IMR-90 (cell line): Measurements from ENCODE around the gene ATP2B1. TPM values are rescaled to one million over a fixed set of nuclear protein-coding genes. Genes with fewer than 3 reads are reported as not detected.
A peak's percentile ranks its signal among the peaks of the same experiment; 100 is the strongest.

Experiments used
- ATAC-seq: fragments of 200-7000 bp; cut with Tn5 transposase; 2 replicates; pipeline ENCODE4 v1.9.1; 2020; ENCODE audit warnings: low read depth, mild to moderate bottlenecking, moderate library complexity
- BruUV-seq: library from RNA; stranded (reverse); fragments of 400-500 nt; replicated peaks from 2 replicates; lab custom pipeline; 2021; lab: Mats Ljungman, UMichigan
- CTCF ChIA-PET: fragments of 300-600 bp; formaldehyde crosslinking; extraction: SDS; loops from one replicate; lab custom pipeline; 2021; ENCODE audit warnings: antibody characterized with exemption; lab: Yijun Ruan, JAX
- POLR2A ChIA-PET: fragments of 300-600 bp; sonication (Branson Sonifier 250); formaldehyde crosslinking; loops from one replicate; lab custom pipeline; 2022; ENCODE audit warnings: antibody characterized with exemption; ENCODE audit not compliant: unreplicated experiment; lab: Charles Lee
- DNase-seq: peaks from one replicate; pipeline ENCODE4 v3.0.0; 2013
- H2AFZ ChIP-seq: replicated peaks from 2 replicates; pipeline ENCODE3; 2013; ENCODE audit warnings: low read length, mild to moderate bottlenecking; ENCODE audit not compliant: poor library complexity
- H2AK5ac ChIP-seq: 2 replicates; pipeline ENCODE4 v1.6.1; 2013; ENCODE audit warnings: low read depth, low read length, inconsistent platforms
- H2AK9ac ChIP-seq: replicated peaks from 2 replicates; pipeline ENCODE3; 2013; ENCODE audit warnings: mild to moderate bottlenecking, low read depth, low read length, moderate library complexity; ENCODE audit not compliant: poor library complexity
- H2BK120ac ChIP-seq: 2 replicates; pipeline ENCODE4 v1.6.1; 2013; ENCODE audit warnings: low read depth, low read length, inconsistent platforms
- H2BK15ac ChIP-seq: 3 replicates; pipeline ENCODE4 v1.6.1; 2013; ENCODE audit warnings: low read depth, low read length, inconsistent platforms
- H2BK20ac ChIP-seq: 2 replicates; pipeline ENCODE4 v1.6.1; 2013; ENCODE audit warnings: low read depth, mild to moderate bottlenecking, inconsistent platforms, low read length, moderate library complexity
- H2BK5ac ChIP-seq: 2 replicates; pipeline ENCODE4 v1.6.1; 2013; ENCODE audit warnings: mild to moderate bottlenecking, low read depth, low read length, inconsistent platforms; ENCODE audit not compliant: poor library complexity, severe bottlenecking
- H3K14ac ChIP-seq: replicated peaks from 2 replicates; pipeline ENCODE4 v1.6.1; 2013; ENCODE audit warnings: low read depth, low read length, inconsistent platforms
- H3K18ac ChIP-seq: 2 replicates; pipeline ENCODE4 v1.6.1; 2013; ENCODE audit warnings: low read depth, low read length, control low read depth
- H3K23ac ChIP-seq: 2 replicates; pipeline ENCODE4 v1.6.1; 2013; ENCODE audit warnings: low read depth, low read length, inconsistent platforms
- H3K27ac ChIP-seq: 2 replicates; pipeline ENCODE4 v1.5.1; 2013; ENCODE audit warnings: mild to moderate bottlenecking, control low read depth, low read length; ENCODE audit not compliant: insufficient read depth
- H3K27me3 ChIP-seq: 2 replicates; pipeline ENCODE4 v1.6.1; 2013; ENCODE audit warnings: low read length; ENCODE audit not compliant: control insufficient read depth, insufficient read depth
- H3K36me3 ChIP-seq: 2 replicates; pipeline ENCODE4 v1.6.1; 2013; ENCODE audit warnings: low read length, mixed read lengths; ENCODE audit not compliant: control insufficient read depth, insufficient read depth
- H3K4ac ChIP-seq: 2 replicates; pipeline ENCODE4 v1.6.1; 2013; ENCODE audit warnings: low read depth, low read length, inconsistent platforms
- H3K4me1 ChIP-seq: 2 replicates; pipeline ENCODE4 v1.6.1; 2013; ENCODE audit warnings: low read length, mixed read lengths; ENCODE audit not compliant: control insufficient read depth, insufficient read depth
- H3K4me2 ChIP-seq: 2 replicates; pipeline ENCODE4 v1.6.1; 2013; ENCODE audit warnings: low read depth, mild to moderate bottlenecking, control low read depth, low read length, moderate library complexity
- H3K4me3 ChIP-seq: 2 replicates; pipeline ENCODE4 v1.5.1; 2013; ENCODE audit warnings: low read depth, mild to moderate bottlenecking, control low read depth, low read length, moderate library complexity; ENCODE audit not compliant: insufficient read depth
- H3K56ac ChIP-seq: 2 replicates; pipeline ENCODE4 v1.6.1; 2013; ENCODE audit warnings: low read length, inconsistent platforms; ENCODE audit not compliant: insufficient read depth; ENCODE audit errors: extremely low read depth
- H3K79me1 ChIP-seq, 2 experiments: 2 replicates each; pipeline ENCODE4 v1.6.1; 2013; ENCODE audit warnings: low read length in 2 of 2, inconsistent platforms in 1 of 2, low read depth in 1 of 2
- H3K9ac ChIP-seq: 2 replicates; pipeline ENCODE4 v1.6.1; 2013; ENCODE audit warnings: low read depth, low read length, control low read depth
- H3K9me1 ChIP-seq: 2 replicates; pipeline ENCODE4 v1.6.1; 2013; ENCODE audit warnings: low read length, inconsistent platforms; ENCODE audit not compliant: insufficient read depth
- H3K9me3 ChIP-seq: 2 replicates; pipeline ENCODE4 v1.6.1; 2013; ENCODE audit warnings: low read length; ENCODE audit not compliant: control insufficient read depth, insufficient read depth
- H4K20me1 ChIP-seq: 2 replicates; pipeline ENCODE4 v1.6.1; 2013; ENCODE audit warnings: low read length, inconsistent platforms; ENCODE audit not compliant: insufficient read depth
- H4K5ac ChIP-seq: 2 replicates; pipeline ENCODE4 v1.6.1; 2013; ENCODE audit warnings: mild to moderate bottlenecking, low read depth, low read length, control low read depth
- H4K8ac ChIP-seq, 2 experiments: 2 replicates each; pipeline ENCODE4 v1.6.1; 2013; ENCODE audit warnings: low read depth in 2 of 2, low read length in 2 of 2, control low read depth in 1 of 2, inconsistent platforms in 1 of 2
- H4K91ac ChIP-seq: 2 replicates; pipeline ENCODE4 v1.6.1; 2013; ENCODE audit warnings: low read depth, low read length, inconsistent platforms; ENCODE audit not compliant: insufficient read depth
- BHLHE40 ChIP-seq: fragments of 150-350 bp; IDR thresholded peaks from 2 replicates; pipeline ENCODE4 v1.6.1; 2016; ENCODE audit warnings: mild to moderate bottlenecking, low read depth, low read length
- CEBPB ChIP-seq: IDR thresholded peaks from 2 replicates; pipeline ENCODE4 v1.6.1; 2012; ENCODE audit warnings: low read depth, low read length, improper control_type of control experiment
- CTCF ChIP-seq: conservative IDR thresholded peaks from 2 replicates; pipeline ENCODE4 v1.5.1; 2012; ENCODE audit warnings: mild to moderate bottlenecking, low read depth, low read length, improper control_type of control experiment
- MAFK ChIP-seq: IDR thresholded peaks from 2 replicates; pipeline ENCODE4 v1.6.1; 2012; ENCODE audit warnings: low read depth, low read length, improper control_type of control experiment
- MAZ ChIP-seq: IDR thresholded peaks from 2 replicates; pipeline ENCODE4 v1.6.1; 2012; ENCODE audit warnings: low read depth, mild to moderate bottlenecking, low read length, improper control_type of control experiment, moderate library complexity, borderline replicate concordance
- MXI1 ChIP-seq: IDR thresholded peaks from 2 replicates; pipeline ENCODE4 v1.6.1; 2012; ENCODE audit warnings: low read depth, mild to moderate bottlenecking, low read length, moderate library complexity, borderline replicate concordance
- POLR2A ChIP-seq: IDR thresholded peaks from 2 replicates; pipeline ENCODE4 v1.6.1; 2012; ENCODE audit warnings: mild to moderate bottlenecking, low read depth, low read length
- RCOR1 ChIP-seq: IDR thresholded peaks from 2 replicates; pipeline ENCODE4 v1.6.1; 2012; ENCODE audit warnings: mild to moderate bottlenecking, low read length, improper control_type of control experiment; ENCODE audit not compliant: insufficient replicate concordance
- SMC3 ChIP-seq: fragments of 150-350 bp; IDR thresholded peaks from 2 replicates; pipeline ENCODE4 v1.6.1; 2016; ENCODE audit warnings: low read depth, mild to moderate bottlenecking, antibody characterized with exemption, low read length, moderate library complexity
- dilution Hi-C: fragments of 300-500 bp; cut with HindIII; formaldehyde crosslinking; loops from one replicate; pipeline ENCODE4 v1.14.3; 2018; ENCODE audit warnings: low sequenced_read_pairs; ENCODE audit not compliant: unreplicated experiment
- in situ Hi-C: fragments of 300-500 bp; cut with MboI; formaldehyde crosslinking; loops from 3 replicates; pipeline ENCODE4 v1.14.3; 2019; ENCODE audit warnings: low sequenced_read_pairs, inconsistent platforms, mixed read lengths
- intact Hi-C: fragments of 100-400 bp; cut with micrococcal nuclease; formaldehyde crosslinking; loops from 2 replicates; pipeline ENCODE4 v1.10.0; 2022
- polyA plus RNA-seq, 3 experiments: library from polyadenylated mRNA; depleted of rRNA; stranded (reverse); fragments of >200 nt; gene quantifications; 2 replicates each; pipeline ENCODE4 v1.2.3, GENCODE V29; 2012; ENCODE audit warnings: low replicate concordance in 1 of 3
- total RNA-seq: library from RNA; depleted of rRNA; stranded (reverse); fragments of >200 nt; gene quantifications from 2 replicates; pipeline ENCODE4 v1.2.3, GENCODE V29; 2012

The ATP2B1 gene
- total and polyA plus RNA-seq, 2 of the 4 experiments (the other 2 are of a cell fraction) = 9.9 to 32.6 TPM

GRCh38 chr12:89662623-89663022 is 46.0 kb downstream of the ATP2B1 start:
- CTCF ChIA-PET = interaction anchor here (0.6 kb wide), 1 partner anchor 812 kb away, joined by 5 read pairs; no protein-coding TSS in a partner anchor
- no peak overlapping the region for H3K4me2 ChIP-seq
- in situ Hi-C loops = no loop called here

More at GRCh38 chr12:89662623-89663022, 46.0 kb downstream of the ATP2B1 start:
- no peak overlapping the region for H2BK20ac ChIP-seq
- H3K36me3 ChIP-seq = no peaks in the 10 kb centered on the region
- BruUV-seq = no TSS peak
- intact Hi-C loops = no loop called here
- H4K8ac ChIP-seq = no peak overlapping the region
- no peak overlapping the region for H2AFZ ChIP-seq
- TF ChIP-seq MAFK = no peak
- no peak for TF ChIP-seq CTCF
- no peak for TF ChIP-seq MAZ
- TF ChIP-seq POLR2A = no peak
- TF ChIP-seq RCOR1 = no peak
- TF ChIP-seq BHLHE40 = no peak
- TF ChIP-seq SMC3 = no peak
- TF ChIP-seq MXI1 = no peak
- no peak for TF ChIP-seq CEBPB
- no peak overlapping the region for H2BK15ac ChIP-seq
- H3K18ac ChIP-seq = no peak overlapping the region
- no peak overlapping the region for H3K23ac ChIP-seq
- peak; percentile 32; the same call in 1 of the 2 replicates for ATAC-seq
- H2BK5ac ChIP-seq = no peak overlapping the region
- peaks cover 30 to 67% of the 10 kb centered on the region in 2 experiments for H3K79me1 ChIP-seq
- H4K20me1 ChIP-seq = peaks cover 25% of the 10 kb centered on the region
- H3K27me3 ChIP-seq = no peaks in the 10 kb centered on the region
- peaks cover 7% of the 10 kb centered on the region; the same call in 1 of the 2 replicates for H3K9me1 ChIP-seq
- H3K4me3 ChIP-seq = no peak overlapping the region
- no peak overlapping the region for H4K91ac ChIP-seq
- DNase-seq = no peak
- H3K4ac ChIP-seq = no peak overlapping the region
- H2AK5ac ChIP-seq = no peak overlapping the region
- H3K56ac ChIP-seq = no peak overlapping the region
- no peak overlapping the region for H3K27ac ChIP-seq
- peaks cover 6% of the 10 kb centered on the region for H3K4me1 ChIP-seq
- no peak overlapping the region for H2BK120ac ChIP-seq
- dilution Hi-C loops = no loop called here
- H3K14ac ChIP-seq = no peak overlapping the region
- no peak overlapping the region for H4K5ac ChIP-seq
- no peak overlapping the region for H3K9ac ChIP-seq
- POLR2A ChIA-PET = no interaction called here
- no peaks in the 10 kb centered on the region for H3K9me3 ChIP-seq
- no peak overlapping the region for H2AK9ac ChIP-seq
